Measurements from ENCODE around the gene ZNF77.

Gene ZNF77

DNA sequence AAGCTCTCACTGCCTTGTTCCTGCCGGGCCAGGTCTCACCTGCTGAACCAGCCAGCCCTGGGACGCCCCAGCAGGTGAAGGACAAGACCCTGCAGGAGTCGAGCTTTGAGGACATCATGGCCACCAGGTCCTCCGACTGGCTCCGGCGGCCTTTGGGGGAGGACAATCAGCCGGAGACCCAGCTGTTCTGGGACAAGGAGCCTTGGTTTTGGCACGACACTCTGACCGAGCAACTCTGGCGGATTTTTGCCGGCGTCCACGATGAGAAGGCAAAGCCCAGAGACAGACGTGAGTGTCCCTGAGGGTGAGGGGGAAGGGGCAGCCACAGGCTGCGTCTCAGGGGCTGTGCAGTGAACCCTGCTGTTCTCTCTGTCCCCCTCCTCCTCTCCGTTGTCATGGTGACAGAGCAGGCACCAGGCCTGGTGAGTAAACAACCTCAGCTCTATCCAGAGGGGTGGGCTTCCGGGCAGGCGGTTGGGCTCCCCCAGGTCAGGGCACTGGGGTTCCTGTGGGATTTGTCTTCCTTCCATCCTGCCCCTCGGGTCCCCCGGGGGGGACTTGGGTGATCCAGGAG lies 42.3 kb upstream of the ZNF77 start:
- TF ChIP-seq, protein P1, sequence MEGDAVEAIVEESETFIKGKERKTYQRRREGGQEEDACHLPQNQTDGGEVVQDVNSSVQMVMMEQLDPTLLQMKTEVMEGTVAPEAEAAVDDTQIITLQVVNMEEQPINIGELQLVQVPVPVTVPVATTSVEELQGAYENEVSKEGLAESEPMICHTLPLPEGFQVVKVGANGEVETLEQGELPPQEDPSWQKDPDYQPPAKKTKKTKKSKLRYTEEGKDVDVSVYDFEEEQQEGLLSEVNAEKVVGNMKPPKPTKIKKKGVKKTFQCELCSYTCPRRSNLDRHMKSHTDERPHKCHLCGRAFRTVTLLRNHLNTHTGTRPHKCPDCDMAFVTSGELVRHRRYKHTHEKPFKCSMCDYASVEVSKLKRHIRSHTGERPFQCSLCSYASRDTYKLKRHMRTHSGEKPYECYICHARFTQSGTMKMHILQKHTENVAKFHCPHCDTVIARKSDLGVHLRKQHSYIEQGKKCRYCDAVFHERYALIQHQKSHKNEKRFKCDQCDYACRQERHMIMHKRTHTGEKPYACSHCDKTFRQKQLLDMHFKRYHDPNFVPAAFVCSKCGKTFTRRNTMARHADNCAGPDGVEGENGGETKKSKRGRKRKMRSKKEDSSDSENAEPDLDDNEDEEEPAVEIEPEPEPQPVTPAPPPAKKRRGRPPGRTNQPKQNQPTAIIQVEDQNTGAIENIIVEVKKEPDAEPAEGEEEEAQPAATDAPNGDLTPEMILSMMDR (IDR thresholded peaks at IDR 0.05; ENCODE audit: insufficient read depth, low read depth, low read length, missing control alignments), result no peak
- no peak overlapping the region for H3K4me3 ChIP-seq (ENCODE audit: low read length)
- no peak for DNase-seq (ENCODE audit: low read depth)

GRCh38 chr19:2984215-2984528 lies 39.4 kb upstream of the ZNF77 start:
- DNase-seq (ENCODE audit: low read depth), result no peak
- no peak overlapping the region for H3K4me3 ChIP-seq (ENCODE audit: low read length)
- TF ChIP-seq, protein P1 (IDR thresholded peaks at IDR 0.05; ENCODE audit: insufficient read depth, low read depth, low read length, missing control alignments), result no peak

DNA sequence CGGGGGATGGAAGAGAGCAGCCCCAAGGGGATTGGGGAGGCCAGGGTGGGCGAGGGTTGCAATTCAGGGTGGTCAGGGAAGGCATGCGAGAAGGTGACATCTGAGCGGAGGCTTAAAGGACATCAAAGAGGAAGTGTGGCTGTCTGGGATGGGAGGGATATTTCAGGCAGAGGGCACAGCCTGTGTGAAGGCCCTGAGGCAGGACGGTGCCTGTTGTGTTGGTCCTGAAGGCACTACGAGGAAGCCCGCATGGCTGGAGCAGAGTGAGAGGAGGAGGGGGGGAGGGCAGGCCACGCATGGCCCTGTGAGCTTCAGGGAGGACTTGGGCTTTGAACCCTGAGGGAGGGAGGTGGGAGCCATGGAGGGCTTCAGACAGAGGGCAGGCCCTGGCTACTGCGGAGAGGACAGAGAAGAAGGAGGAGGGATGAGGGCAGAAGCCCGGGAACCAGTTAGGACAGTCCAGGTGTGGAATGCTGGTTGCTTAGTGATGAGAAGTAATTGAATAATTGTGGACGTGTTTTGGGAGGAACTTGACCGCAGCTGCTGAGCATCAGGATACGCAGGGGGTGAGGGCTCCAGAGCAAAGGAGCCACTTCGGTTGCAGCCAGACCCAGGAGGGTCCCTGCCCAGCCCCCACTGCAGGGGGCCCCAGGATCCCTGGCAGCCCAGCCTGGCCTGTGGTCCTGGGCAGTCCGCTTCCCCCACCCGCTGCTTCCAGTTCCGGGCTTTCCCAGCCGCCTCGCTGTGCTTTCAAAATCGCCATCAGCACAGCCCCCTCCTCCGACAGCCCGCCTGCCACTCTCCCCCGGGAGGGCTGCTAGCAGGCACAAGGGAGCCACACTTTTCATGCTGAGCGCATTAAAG lies 38.8 kb upstream of the ZNF77 start:
- TF ChIP-seq, protein P1 (IDR thresholded peaks at IDR 0.05; ENCODE audit: insufficient read depth, low read depth, low read length, missing control alignments), result no peak
- H3K4me3 ChIP-seq (ENCODE audit: low read length), result no peak overlapping the region
- DNase-seq (ENCODE audit: low read depth), result peak; percentile 65

GRCh38 chr19:2982983-2983350 lies 38.2 kb upstream of the ZNF77 start:
- no peak overlapping the region for H3K4me3 ChIP-seq (ENCODE audit: low read length)
- DNase-seq (ENCODE audit: low read depth), result peak; percentile 79

DNA sequence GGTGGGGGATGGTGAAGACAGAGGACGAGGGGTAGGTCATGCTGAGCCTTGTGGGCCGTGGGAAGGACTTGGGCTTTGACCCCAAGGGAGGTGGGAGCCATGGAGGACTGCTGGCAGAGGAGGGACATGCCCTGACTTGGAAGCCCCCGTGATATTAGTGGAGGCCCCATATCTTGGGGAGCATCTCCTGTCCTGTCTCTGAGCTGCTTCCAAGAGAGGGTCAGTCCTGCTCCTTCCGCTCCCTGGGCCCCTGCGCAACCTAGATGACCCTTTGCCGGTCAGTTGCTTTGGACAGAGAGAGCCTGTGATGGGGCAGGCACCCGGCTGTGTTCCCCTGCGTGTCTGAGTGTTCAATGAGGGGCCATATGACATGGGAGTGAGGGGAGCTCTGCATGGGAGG lies 37.8 kb upstream of the ZNF77 start:
- H3K4me3 ChIP-seq (ENCODE audit: low read length), result no peak overlapping the region
- TF ChIP-seq, protein P1 (IDR thresholded peaks at IDR 0.05; ENCODE audit: insufficient read depth, low read depth, low read length, missing control alignments), result no peak
- no peak for DNase-seq (ENCODE audit: low read depth)

More at GRCh38 chr19:2982983-2983350, 38.2 kb upstream of the ZNF77 start:
- TF ChIP-seq, protein P1 (IDR thresholded peaks at IDR 0.05; ENCODE audit: insufficient read depth, low read depth, low read length, missing control alignments), result no peak

DNA sequence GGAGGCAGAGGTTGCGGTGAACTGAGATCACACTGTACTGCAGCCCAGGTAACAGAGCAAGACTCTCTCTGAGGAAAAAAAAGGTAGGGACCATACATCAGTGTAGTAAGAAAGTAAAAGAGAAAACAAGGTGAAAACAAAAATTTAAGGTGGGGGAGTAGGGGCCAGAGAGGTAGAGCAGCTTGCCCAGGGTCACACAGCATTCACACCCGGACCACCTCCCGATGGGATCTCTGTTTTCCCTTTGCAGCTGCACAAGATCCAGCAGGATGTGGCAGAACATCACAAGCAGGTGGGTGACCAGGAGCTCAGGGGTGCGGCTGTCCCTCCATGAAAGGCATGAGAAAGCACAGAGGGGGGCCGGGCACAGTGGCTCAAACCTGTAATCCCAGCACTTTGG lies 37.1 kb upstream of the ZNF77 start:
- TF ChIP-seq, protein P1 (IDR thresholded peaks at IDR 0.05; ENCODE audit: insufficient read depth, low read depth, low read length, missing control alignments), result no peak
- DNase-seq (ENCODE audit: low read depth), result no peak
- no peak overlapping the region for H3K4me3 ChIP-seq (ENCODE audit: low read length)

DNA sequence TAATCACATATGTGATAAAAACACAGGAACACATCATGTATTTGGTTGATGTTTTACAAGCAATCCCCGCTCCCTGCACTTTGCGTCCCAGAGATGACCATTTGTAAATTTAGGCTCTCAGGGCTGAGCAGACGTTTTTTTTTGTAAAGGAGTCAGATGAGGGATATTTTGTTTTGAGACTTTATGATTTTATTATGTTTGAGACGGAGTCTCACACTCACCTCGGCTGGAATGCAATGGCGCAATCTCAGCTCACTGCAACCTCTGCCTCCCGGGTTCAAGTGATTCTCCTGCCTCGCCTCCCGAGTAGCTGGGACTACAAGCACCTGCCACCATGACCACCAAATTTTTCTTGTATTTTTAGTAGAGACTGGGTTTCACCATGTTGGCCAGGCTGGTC lies 34.0 kb upstream of the ZNF77 start:
- DNase-seq (ENCODE audit: low read depth), result no peak
- H3K4me3 ChIP-seq (ENCODE audit: low read length), result no peak overlapping the region
- TF ChIP-seq, protein P1 (IDR thresholded peaks at IDR 0.05; ENCODE audit: insufficient read depth, low read depth, low read length, missing control alignments), result no peak

Measured in epithelial cell of esophagus (primary cell).